Measurements from ENCODE around the gene VSIG2.

GRCh38 chr11:124763156-124763947, 11.3 kb upstream of the VSIG2 start:
- peak; percentile 77 for TF ChIP-seq CTCF (IDR thresholded peaks at IDR 0.05; ENCODE audit: poor library complexity)
- TF ChIP-seq EZH2 (IDR thresholded peaks at IDR 0.05; ENCODE audit: borderline replicate concordance), result no peak

Data from hepatocyte (in vitro differentiated cells).